SHP77 treated with DMSO at 0.1 percent for 48 hours (cell line): ENCODE results near the gene L3MBTL2.

ENCODE experiments used
- DNase-seq: peaks from one replicate; lab custom pipeline; 2025; lab: John Stamatoyannopoulos, UW

The L3MBTL2 gene

GRCh38 chr22:41215409-41215808 is 10.3 kb downstream of the L3MBTL2 start:
- no peak for DNase-seq

- DNase-seq, result no peak
Observed at GRCh38 chr22:41215926-41216325, 10.8 kb downstream of the L3MBTL2 start.

- DNase-seq, result peak; percentile 48
Observed at GRCh38 chr22:41216984-41217383, 11.9 kb downstream of the L3MBTL2 start.

- DNase-seq, result peak; percentile 31
Observed at GRCh38 chr22:41217553-41218157, 12.5 kb downstream of the L3MBTL2 start.

GRCh38 chr22:41222846-41223507 is 17.9 kb downstream of the L3MBTL2 start:
- no peak for DNase-seq

- no peak for DNase-seq
Observed at GRCh38 chr22:41223535-41223934, 18.4 kb downstream of the L3MBTL2 start.

- no peak for DNase-seq
Observed at GRCh38 chr22:41226723-41227655, 21.9 kb downstream of the L3MBTL2 start.

GRCh38 chr22:41229215-41229614 is 24.1 kb downstream of the L3MBTL2 start:
- DNase-seq, result no peak

GRCh38 chr22:41229730-41230400 is 24.8 kb downstream of the L3MBTL2 start:
- DNase-seq, result no peak

GRCh38 chr22:41230401-41230785 is 25.3 kb downstream of the L3MBTL2 start:
- DNase-seq, result no peak

- DNase-seq, result no peak
Observed at GRCh38 chr22:41231369-41231768, 26.3 kb downstream of the L3MBTL2 start.

GRCh38 chr22:41234815-41235695 is 29.9 kb downstream of the L3MBTL2 start:
- DNase-seq, result no peak

GRCh38 chr22:41237036-41237706 is 32.1 kb downstream of the L3MBTL2 start:
- DNase-seq, result no peak

GRCh38 chr22:41237707-41238569 is 32.8 kb downstream of the L3MBTL2 start:
- DNase-seq, result no peak

GRCh38 chr22:41238570-41239442 is 33.7 kb downstream of the L3MBTL2 start:
- no peak for DNase-seq

GRCh38 chr22:41239443-41240128 is 34.5 kb downstream of the L3MBTL2 start:
- DNase-seq, result no peak

- DNase-seq, result no peak
Observed at GRCh38 chr22:41240377-41241132, 35.4 kb downstream of the L3MBTL2 start, which contains the start of gene CHADL. Gene CHADL (minus strand): TSS chr22:41240931. CDS start chr22:41240881, 50 bp downstream.
